IPS DF 4.7 (cell line): ENCODE measurements around the gene C15orf39.
"Not testable (repeated sequence)": the region's sequence is repeated elsewhere in the genome, so short reads cannot be mapped to it uniquely, and the experiment has no call there.

Experiments used
- DNase-seq: peaks from one replicate; pipeline ENCODE4 v3.0.0-alpha.2; 2013; ENCODE audit warnings: low spot score; ENCODE audit errors: extremely low read depth

The C15orf39 gene

DNA sequence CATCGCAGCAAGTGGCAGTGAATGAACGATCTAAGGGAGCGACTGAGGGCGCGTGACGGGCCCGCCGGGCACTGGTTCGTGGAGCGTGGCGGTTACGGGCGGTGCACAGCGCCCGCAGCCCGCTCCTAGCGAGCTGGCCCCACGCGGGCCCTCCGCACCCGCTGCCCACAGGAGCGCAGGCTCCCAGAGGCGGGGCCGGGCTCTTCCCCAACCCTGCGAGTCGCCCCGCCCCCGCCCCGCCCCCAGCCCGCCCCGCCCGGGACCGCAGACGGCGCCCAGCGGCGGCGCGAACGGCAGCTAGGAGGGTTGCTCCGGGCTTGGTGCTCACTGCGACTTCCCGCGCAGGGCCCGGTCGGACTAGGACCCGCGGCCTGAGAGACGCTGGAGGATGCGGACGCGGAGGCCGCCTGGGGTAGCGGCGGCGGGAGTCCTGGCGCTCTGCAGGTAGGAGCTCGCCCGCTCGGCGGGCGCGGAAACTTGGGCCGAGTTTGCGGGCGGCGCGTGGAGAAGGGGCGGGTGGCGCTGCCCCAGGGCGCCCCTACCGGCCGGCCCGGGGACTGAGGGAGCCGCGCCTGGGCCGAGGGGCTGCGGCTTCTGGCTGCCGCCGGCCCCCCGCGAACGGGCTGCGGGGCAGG, at the start of gene C15orf39:
C15orf39 (plus strand) TSS at position 267 of the 635 bp plus-strand sequence. CDS start 4,167 bp downstream, outside the sequence.
- DNase-seq, result no peak

DNA sequence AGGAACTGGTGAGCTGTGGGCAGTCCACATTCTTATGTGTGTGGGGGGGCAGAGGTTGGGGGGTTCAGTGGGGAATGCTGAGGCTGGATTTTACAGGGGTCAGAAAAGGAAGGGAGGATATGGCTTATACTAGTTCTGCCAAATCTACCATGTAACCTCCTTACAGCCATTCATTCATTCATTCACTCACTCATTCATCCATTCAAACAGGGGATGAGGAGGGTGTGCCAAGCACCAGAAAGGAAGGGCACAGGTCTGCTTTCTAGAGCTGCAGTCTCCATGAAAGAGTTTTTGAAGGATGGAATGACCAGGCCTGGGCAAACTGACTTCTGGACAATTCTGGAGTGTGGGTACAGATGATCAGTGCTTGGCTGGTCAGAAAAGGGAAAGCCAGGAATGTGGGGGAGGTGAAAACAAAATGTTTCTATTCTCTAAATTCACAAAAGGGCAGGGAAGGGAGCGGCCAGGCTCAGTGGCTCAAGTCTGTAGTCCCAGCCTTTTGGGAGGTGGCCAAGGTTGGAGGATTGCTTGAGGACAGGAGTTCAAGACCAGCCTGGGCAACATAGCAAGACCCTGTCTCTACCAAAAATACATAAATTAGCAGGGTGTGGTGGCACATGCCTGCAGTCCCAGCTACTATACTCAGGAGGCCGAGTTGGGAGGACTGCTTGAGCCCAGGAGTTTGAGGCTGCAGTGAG, 49.2 kb upstream of the C15orf39 start:
- no peak for DNase-seq

GRCh38 chr15:75153087-75153486, 48.6 kb upstream of the C15orf39 start:
- no peak for DNase-seq

GRCh38 chr15:75153565-75154276, 48.0 kb upstream of the C15orf39 start:
- DNase-seq, result no peak

DNA sequence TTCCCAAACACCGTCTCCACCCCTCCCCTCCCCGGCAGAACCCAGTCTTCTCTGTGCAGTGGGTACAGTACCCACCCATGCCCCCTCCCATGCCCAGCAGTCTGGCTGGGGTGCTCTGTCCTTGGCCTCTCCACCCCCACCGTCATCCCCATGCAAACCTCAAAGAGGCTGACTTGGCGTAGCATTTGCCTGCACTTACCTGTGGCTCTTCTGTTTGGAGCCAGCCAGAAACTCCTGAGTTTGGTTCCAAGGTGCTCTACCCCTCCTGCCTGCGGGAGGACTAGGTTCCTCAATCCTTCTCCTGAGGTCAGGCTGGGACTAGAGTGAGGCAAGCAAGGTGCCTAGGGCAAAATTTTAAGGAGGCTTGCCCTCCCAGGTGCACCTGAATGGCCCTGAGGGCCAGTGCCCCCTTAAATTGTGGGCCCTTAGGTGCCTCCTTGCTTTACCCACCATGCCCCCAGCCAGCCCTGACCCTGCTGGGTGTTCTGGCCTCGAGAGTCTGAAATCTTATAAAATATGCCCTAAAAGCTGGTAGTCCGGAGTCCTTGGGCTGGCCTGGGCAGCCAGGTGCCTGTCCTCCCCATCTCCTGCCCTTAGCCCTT, 47.1 kb upstream of the C15orf39 start:
- no peak for DNase-seq

GRCh38 chr15:75156326-75157215, 45.1 kb upstream of the C15orf39 start:
- no peak for DNase-seq

GRCh38 chr15:75158402-75158801, 43.3 kb upstream of the C15orf39 start:
- DNase-seq, result no peak

DNA sequence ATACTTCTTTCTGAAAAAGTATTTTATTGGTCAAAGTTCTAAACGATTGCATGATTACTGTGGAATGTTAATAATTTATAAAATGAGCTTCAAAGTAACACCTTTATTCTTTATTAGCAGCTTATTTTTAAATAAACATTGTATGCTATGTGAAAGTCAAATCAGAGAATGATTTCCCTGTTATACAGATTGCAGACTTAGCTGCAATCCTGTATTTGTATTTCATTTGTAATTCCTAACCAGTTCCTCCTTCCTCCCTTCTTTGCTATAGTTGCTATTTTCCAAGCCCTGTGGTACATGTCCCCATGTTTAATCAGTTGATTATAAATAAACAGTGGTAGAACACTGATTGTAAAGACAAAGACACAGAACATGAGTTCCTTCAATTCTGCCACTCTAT, 42.4 kb upstream of the C15orf39 start:
- DNase-seq, result no peak

GRCh38 chr15:75161106-75161916, 40.4 kb upstream of the C15orf39 start:
- no peak for DNase-seq

DNA sequence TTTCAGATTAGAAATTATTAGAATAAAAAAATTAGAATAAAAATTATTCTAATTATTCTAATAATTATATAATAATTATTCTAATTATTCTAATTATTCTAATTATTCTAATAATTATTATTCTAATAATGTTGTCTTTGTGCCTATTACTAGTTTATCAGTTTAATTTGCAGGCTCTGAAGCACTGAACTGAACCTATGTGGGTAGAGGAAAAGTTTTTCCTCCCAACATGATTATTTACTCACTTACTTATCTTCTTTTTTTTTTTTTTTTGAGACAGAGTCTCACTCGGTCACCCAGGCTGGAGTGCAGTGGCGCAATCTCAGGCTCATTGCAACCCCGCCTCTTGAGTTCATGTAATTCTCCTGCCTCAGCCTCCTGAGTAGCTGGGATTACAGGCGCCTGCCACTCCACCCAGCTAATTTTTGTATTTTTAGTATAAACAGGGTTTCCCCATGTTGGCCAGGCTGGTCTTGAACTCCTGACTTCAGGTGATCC, 39.7 kb upstream of the C15orf39 start:
- DNase-seq, result no peak

- no peak for DNase-seq
Measured at GRCh38 chr15:75163150-75163564, 38.5 kb upstream of the C15orf39 start.

GRCh38 chr15:75164625-75165350, 36.9 kb upstream of the C15orf39 start:
- DNase-seq, result no peak

DNA sequence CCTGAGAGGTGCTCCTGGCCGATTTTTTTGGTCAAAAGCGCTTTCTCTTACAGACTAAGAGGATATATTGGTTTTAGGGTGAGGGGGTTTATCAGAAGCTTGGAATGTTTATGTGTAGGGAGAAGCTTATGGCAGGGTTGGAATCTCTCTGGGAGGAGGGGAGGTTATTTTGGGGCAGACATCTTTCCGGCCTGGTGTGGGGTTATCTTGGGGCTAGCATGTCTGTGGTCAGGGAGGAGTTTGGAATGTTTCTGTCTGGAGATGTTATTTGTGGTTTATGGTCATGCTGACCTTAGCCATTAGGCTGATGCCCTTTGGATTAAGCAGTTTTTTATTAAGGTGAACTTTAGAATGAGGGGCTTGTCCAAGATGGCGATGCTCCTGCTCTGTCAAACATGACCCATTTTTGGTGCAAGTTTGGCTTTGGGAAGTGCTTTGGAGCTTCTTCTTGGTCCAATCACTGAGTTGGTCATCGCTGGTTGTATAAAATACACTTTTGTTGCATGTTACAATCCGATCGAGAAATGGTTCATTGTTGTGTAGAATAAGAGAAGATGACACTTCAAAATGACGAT, 35.1 kb upstream of the C15orf39 start:
- not testable (repeated sequence) for DNase-seq

DNA sequence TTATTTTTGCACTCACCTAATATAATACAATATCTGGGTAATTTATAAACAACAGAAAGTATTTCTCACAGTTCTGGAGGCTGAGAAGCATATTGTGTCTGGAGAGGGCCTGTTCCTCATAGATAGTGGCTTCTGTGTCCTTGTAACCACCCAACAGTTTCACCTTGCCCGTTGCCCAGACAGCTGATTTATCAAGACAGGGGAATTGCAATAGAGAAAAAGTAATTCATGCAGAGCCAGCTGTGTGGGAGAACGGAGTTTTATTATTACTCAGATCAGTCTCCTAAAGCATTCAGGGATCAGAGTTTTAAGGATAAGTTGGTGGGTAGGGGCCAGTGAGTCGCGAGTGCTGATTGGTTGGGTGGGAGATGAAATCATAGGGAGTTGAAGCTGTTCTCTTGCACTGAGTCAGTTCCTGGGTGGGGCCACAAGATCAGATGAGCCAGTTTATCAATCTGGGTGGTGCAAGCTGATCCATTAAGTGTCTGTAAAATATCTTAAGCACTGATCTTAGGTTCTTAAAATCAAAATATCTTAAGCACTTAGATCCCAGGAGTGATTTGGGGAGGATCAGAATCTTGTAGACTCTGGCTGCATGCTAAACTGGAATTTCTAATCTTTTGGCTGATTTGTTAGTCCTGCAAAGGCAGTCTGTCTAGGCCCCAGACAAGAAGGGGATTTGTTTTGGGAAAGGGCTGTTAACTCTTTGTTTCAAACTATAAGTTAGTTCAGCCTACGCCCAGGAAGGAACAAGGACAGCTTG, 33.9 kb upstream of the C15orf39 start:
- no peak for DNase-seq

DNA sequence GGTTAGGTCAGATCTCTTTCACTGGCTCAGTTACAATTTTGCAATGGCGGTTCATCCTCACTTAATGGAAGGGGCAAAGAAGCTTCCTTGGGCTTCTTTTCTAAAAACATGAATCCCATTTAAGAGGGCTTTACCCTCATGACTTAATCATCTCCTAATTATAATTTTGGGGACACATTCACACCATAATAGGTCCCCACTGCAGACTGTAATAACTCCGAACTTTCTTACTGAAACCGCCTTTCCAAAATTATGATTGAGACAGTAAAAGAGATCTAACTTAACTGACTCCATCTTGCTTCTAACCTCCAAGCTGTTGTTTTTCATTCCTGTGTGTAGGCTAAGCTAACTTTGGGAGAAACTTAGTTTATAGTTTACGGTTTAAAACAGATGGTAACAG, 33.3 kb upstream of the C15orf39 start:
- DNase-seq, result no peak

- DNase-seq, result no peak
Measured at GRCh38 chr15:75170203-75170602, 31.5 kb upstream of the C15orf39 start.

DNA sequence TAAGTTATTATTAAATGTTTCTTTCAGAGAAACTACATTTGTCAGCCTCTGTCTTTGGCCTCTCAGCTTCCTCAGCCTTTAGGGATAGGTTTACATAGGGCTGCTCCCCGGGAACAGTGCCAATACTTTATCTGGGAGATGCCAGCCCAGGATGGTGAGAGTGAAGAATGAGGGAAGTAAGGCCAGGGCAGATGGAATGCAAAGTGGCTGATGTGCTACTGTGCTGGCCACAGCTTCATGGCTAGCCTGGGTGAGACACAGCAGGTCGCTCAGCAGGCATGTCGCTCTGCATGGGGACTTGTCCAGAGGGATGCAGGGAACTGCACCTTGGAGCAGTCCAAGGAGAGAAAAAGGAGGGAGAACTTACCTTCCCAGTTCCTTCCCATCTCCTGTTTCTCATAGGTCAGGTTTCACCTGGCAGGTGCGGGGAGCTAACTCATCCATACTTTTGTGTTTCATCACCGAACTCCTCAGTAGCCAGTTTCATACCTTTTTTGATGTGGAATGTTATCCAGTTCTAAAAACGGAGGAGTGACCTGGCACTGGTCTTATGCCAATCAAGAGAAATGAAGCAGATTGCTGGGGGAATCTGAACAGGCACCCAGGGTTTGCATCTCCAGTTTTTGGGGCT, 30.9 kb upstream of the C15orf39 start:
- DNase-seq, result no peak

GRCh38 chr15:75171408-75171807, 30.3 kb upstream of the C15orf39 start:
- no peak for DNase-seq
